ENCODE measurements around the gene CDK11A. TPM values are rescaled to one million over a fixed set of nuclear protein-coding genes. Genes with fewer than 3 reads are reported as not detected.

Gene CDK11A
- total RNA-seq, 1 experiment from 2014 or later: 56.1 TPM

DNA sequence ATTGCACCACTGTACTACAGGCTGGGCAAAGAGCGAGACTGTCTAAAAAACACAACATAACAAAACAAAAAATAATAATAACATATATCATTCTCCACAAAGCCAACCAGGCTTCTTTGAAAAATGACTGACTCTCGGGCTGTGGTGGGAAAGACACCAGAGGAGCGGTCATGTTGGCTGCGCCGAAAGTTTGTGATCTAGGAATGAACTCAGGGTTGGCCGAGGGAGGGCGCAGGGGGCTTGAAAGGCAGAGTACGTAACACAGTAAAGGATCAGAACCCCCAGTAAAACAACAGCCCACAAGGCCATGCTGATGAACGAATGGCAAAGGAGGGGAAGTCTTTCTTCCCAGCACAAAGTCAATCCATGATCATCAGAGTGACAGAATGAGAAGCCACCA is 36.3 kb downstream of the CDK11A start:
- no peak for DNase-seq (ENCODE audit: low spot score)
- Histone ChIP-seq H3K27ac (ENCODE audit: low read depth, low read length, poor library complexity, severe bottlenecking) (no peak overlapping the region), H3K27me3 (replicated peaks; ENCODE audit: insufficient read depth, low read depth, low read length, poor library complexity) (no peaks in the 10 kb centered on the region), H3K36me3 (ENCODE audit: insufficient read depth, low read length, poor library complexity, severe bottlenecking) (peaks cover 3% of the 10 kb centered on the region), H3K4me1 (ENCODE audit: insufficient read depth, low read length, poor library complexity, severe bottlenecking) (no peaks in the 10 kb centered on the region), H3K9me3 (ENCODE audit: low read depth, low read length, poor library complexity, severe bottlenecking) (no peaks in the 10 kb centered on the region), H3K4me3 (ENCODE audit: low read depth, low read length, poor library complexity, severe bottlenecking) (no peak overlapping the region)
- ChIA-PET POLR2A (ENCODE audit: low non-redundant PET) (no interaction called here), CTCF (no interaction called here)
- intact Hi-C loops (cut with micrococcal nuclease; ENCODE audit: unreplicated experiment): no loop called here
- TF ChIP-seq, protein P1, sequence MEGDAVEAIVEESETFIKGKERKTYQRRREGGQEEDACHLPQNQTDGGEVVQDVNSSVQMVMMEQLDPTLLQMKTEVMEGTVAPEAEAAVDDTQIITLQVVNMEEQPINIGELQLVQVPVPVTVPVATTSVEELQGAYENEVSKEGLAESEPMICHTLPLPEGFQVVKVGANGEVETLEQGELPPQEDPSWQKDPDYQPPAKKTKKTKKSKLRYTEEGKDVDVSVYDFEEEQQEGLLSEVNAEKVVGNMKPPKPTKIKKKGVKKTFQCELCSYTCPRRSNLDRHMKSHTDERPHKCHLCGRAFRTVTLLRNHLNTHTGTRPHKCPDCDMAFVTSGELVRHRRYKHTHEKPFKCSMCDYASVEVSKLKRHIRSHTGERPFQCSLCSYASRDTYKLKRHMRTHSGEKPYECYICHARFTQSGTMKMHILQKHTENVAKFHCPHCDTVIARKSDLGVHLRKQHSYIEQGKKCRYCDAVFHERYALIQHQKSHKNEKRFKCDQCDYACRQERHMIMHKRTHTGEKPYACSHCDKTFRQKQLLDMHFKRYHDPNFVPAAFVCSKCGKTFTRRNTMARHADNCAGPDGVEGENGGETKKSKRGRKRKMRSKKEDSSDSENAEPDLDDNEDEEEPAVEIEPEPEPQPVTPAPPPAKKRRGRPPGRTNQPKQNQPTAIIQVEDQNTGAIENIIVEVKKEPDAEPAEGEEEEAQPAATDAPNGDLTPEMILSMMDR (conservative IDR thresholded peaks at IDR 0.05; ENCODE audit: low read depth, low read length): no peak
- no peak for TF ChIP-seq EZH2 (IDR thresholded peaks at IDR 0.05; ENCODE audit: borderline replicate concordance, low read depth, low read length, poor library complexity, severe bottlenecking)
- no TSS peak for BruUV-seq (replicated peaks)

DNA sequence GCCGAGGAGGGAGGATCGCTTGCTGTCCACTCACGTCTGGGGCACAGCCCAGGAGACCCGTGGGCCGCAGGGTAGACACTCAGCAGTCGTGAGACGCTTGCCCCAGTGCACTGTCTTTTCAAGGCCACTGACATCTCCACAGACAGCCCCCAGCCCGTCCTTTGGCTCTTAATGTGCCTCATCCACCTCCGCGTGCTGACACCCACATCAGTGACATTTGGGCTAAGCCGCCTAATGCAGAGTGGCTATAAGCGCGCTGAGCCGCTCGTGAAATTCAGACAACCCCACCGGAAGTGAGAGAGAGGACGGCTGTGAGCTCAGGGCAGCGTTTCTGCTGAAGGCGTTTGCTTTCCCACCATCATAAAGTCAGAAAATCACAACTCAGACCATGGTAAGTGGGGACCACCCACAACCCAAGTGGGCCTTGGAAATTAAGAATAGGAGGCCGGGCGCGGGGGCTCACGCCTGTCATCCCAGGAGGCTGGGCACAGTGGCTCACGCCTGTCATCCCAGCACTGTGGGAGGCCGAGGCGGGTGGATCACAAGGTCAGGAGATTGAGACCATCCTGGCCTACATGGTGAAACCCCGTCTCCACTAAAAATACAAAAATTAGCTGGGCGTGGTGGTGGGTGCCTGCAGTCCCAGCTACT is 40.0 kb downstream of the CDK11A start:
- no peak overlapping the region for H3K27ac ChIP-seq (ENCODE audit: low read depth, low read length, poor library complexity, severe bottlenecking)
- BruUV-seq (replicated peaks): no TSS peak
- H3K36me3 ChIP-seq (ENCODE audit: insufficient read depth, low read length, poor library complexity, severe bottlenecking): peaks cover 3% of the 10 kb centered on the region
- no peak overlapping the region for H3K4me3 ChIP-seq (ENCODE audit: low read depth, low read length, poor library complexity, severe bottlenecking)
- ChIA-PET POLR2A (ENCODE audit: low non-redundant PET) (no interaction called here), CTCF (no interaction called here)
- no peaks in the 10 kb centered on the region for H3K27me3 ChIP-seq (replicated peaks; ENCODE audit: insufficient read depth, low read depth, low read length, poor library complexity)
- no peaks in the 10 kb centered on the region for H3K4me1 ChIP-seq (ENCODE audit: insufficient read depth, low read length, poor library complexity, severe bottlenecking)
- intact Hi-C loops (cut with micrococcal nuclease; ENCODE audit: unreplicated experiment): no loop called here
- no peaks in the 10 kb centered on the region for H3K9me3 ChIP-seq (ENCODE audit: low read depth, low read length, poor library complexity, severe bottlenecking)
- no peak for DNase-seq (ENCODE audit: low spot score)
- no peak for TF ChIP-seq EZH2 (IDR thresholded peaks at IDR 0.05; ENCODE audit: borderline replicate concordance, low read depth, low read length, poor library complexity, severe bottlenecking)
- TF ChIP-seq, protein P1 (conservative IDR thresholded peaks at IDR 0.05; ENCODE audit: low read depth, low read length): no peak

DNA sequence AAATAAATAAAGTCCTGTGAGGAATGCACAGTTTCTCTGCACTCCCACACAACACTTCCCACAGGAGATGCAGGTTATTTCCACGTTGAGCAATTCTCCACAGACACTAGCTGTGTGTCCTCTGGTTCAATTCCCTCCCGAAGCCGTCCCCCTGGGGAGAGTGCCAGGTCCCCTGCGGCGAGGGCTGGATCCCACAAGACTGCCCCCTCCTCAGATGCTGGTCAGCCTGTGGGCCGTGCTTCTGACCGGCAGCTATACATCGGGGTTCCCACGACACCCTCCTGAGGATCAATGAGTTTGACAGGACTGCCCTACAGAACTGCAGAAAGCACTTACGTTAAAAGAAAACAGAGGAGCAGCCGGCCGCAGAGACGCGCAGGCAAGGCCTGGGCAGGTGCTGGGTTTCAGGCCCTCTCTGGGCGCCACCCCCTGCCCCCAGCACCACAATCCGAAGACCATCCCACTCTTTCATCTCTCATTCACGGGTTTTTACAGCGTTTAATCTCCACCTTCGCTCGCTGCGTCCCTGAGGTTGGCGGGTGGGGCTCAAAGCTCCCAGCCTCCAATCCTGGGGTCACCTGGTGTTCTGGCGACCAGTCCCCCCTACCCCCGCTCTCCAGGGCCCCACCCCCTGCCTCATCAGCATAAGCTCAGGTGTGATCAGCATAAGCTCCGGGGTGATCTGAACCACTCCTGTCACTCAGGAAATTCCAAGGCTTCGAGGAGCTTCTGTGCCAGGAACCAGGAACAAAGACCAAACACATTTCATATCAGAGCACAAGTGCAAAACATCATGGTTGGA is 40.9 kb downstream of the CDK11A start:
- POLR2A ChIA-PET (ENCODE audit: low non-redundant PET): no interaction called here
- intact Hi-C loops (cut with micrococcal nuclease; ENCODE audit: unreplicated experiment): no loop called here
- no peaks in the 10 kb centered on the region for H3K27me3 ChIP-seq (replicated peaks; ENCODE audit: insufficient read depth, low read depth, low read length, poor library complexity)
- no peaks in the 10 kb centered on the region for H3K9me3 ChIP-seq (ENCODE audit: low read depth, low read length, poor library complexity, severe bottlenecking)
- peaks cover 4% of the 10 kb centered on the region for H3K4me1 ChIP-seq (ENCODE audit: insufficient read depth, low read length, poor library complexity, severe bottlenecking)
- H3K4me3 ChIP-seq (ENCODE audit: low read depth, low read length, poor library complexity, severe bottlenecking): no peak overlapping the region
- H3K36me3 ChIP-seq (ENCODE audit: insufficient read depth, low read length, poor library complexity, severe bottlenecking): peaks cover 3% of the 10 kb centered on the region
- no peak for TF ChIP-seq EZH2 (IDR thresholded peaks at IDR 0.05; ENCODE audit: borderline replicate concordance, low read depth, low read length, poor library complexity, severe bottlenecking)
- TF ChIP-seq, protein P1 (conservative IDR thresholded peaks at IDR 0.05; ENCODE audit: low read depth, low read length): no peak
- no TSS peak for BruUV-seq (replicated peaks)
- H3K27ac ChIP-seq (ENCODE audit: low read depth, low read length, poor library complexity, severe bottlenecking): no peak overlapping the region
- CTCF ChIA-PET: no interaction called here
- DNase-seq (ENCODE audit: low spot score): no peak
